HCT116 (cell line): Measurements from ENCODE around the gene EI24. TPM values are rescaled to one million over a fixed set of nuclear protein-coding genes. Genes with fewer than 3 reads are reported as not detected.

Experiments used
- ATAC-seq: fragments of 200-7000 bp; cut with Tn5 transposase; 2 replicates; pipeline ENCODE4 v1.9.1; 2020; ENCODE audit warnings: mild to moderate bottlenecking, moderate library complexity
- BruUV-seq: library from RNA; stranded (reverse); fragments of 400-500 nt; replicated peaks from 2 replicates; lab custom pipeline; 2021; lab: Mats Ljungman, UMichigan
- CTCF ChIA-PET: fragments of 300-600 bp; sonication (Branson Sonifier 250); formaldehyde crosslinking; loops from one replicate; lab custom pipeline; 2021; ENCODE audit warnings: antibody characterized with exemption; lab: Charles Lee
- POLR2A ChIA-PET: fragments of 300-600, 350-600 bp; sonication (Branson Sonifier 250); formaldehyde crosslinking; loops from one replicate; lab custom pipeline; 2021; ENCODE audit warnings: antibody characterized with exemption; lab: Charles Lee
- RAD21 ChIA-PET, 2 experiments: fragments of 300-600 bp; sonication (Branson Sonifier 250); formaldehyde crosslinking; loops; one replicate each; lab custom pipeline; 2023; ENCODE audit warnings: low total read pairs in 2 of 2; ENCODE audit not compliant: uncharacterized antibody in 2 of 2, unreplicated experiment in 2 of 2, low non-redundant PET in 1 of 2; lab: Charles Lee
- DNase-seq: peaks from one replicate; pipeline ENCODE4 v3.0.0-alpha.2; 2010; ENCODE audit warnings: low read depth, low spot score
- H2AFZ ChIP-seq: fragments of 200-600 bp; shearing (Covaris generic), sonication (generic); 2 replicates; pipeline ENCODE4 v1.6.1; 2017; ENCODE audit warnings: low read depth, mixed run types, mixed read lengths, antibody characterized with exemption, low read length; ENCODE audit not compliant: poor library complexity, severe bottlenecking
- H3K27ac ChIP-seq: 2 replicates; pipeline ENCODE4 v1.5.1; 2012; ENCODE audit warnings: low read depth, low read length
- H3K27me3 ChIP-seq: fragments of 200-600 bp; sonication (generic); 2 replicates; pipeline ENCODE4 v1.6.1; 2016; ENCODE audit warnings: mixed run types, low read length, mixed read lengths; ENCODE audit not compliant: insufficient read depth
- H3K36me3 ChIP-seq, 2 experiments: fragments of 200-500 bp in 1 of 2; fragments of 200-600 bp in 1 of 2; sonication (Bioruptor generic) in 1 of 2; sonication (generic) in 1 of 2; 2 replicates each; pipeline versions ENCODE4 v1.5.1 to v1.6.1; 2014 to 2016; ENCODE audit warnings: low read length in 2 of 2, inconsistent platforms in 1 of 2, mixed read lengths in 1 of 2, mixed run types in 1 of 2; ENCODE audit not compliant: insufficient read depth in 2 of 2, control insufficient read depth in 1 of 2
- H3K4me1 ChIP-seq, 2 experiments: fragments of 200-600 bp in 1 of 2; sonication (generic) in 1 of 2; 2 replicates each; pipeline versions ENCODE4 v1.5.1 to v1.6.1; 2012 to 2017; ENCODE audit warnings: low read length in 2 of 2, inconsistent platforms in 1 of 2, mild to moderate bottlenecking in 1 of 2, mixed read lengths in 1 of 2, mixed run types in 1 of 2, moderate library complexity in 1 of 2; ENCODE audit not compliant: insufficient read depth in 2 of 2, control insufficient read depth in 1 of 2
- H3K4me2 ChIP-seq: fragments of 200-600 bp; sonication (generic); 2 replicates; pipeline ENCODE4 v1.6.1; 2017; ENCODE audit warnings: mixed run types, low read length, mixed read lengths
- H3K4me3 ChIP-seq, 2 experiments: fragments of 200-600 bp in 1 of 2; sonication (generic) in 1 of 2; replicated peaks in 1 of 2; 2 replicates each; pipeline ENCODE4 v1.5.1; 2011 to 2016; ENCODE audit warnings: low read length in 2 of 2, control low read depth in 1 of 2, low read depth in 1 of 2, mild to moderate bottlenecking in 1 of 2, mixed read lengths in 1 of 2, mixed run types in 1 of 2
- H3K79me2 ChIP-seq: fragments of 200-600 bp; sonication (generic); 2 replicates; pipeline ENCODE4 v1.6.1; 2017; ENCODE audit warnings: mild to moderate bottlenecking, mixed run types, low read length, moderate library complexity, mixed read lengths; ENCODE audit not compliant: insufficient read depth
- H3K9ac ChIP-seq: fragments of 200-600 bp; sonication (generic); 2 replicates; pipeline ENCODE4 v1.6.1; 2016; ENCODE audit warnings: low read length, mixed read lengths
- H3K9me2 ChIP-seq: fragments of 200-600 bp; sonication (generic), shearing (Covaris generic); 2 replicates; pipeline ENCODE4 v1.6.1; 2017; ENCODE audit warnings: mixed run types, mild to moderate bottlenecking, moderate library complexity; ENCODE audit not compliant: insufficient read depth
- H3K9me3 ChIP-seq, 2 experiments: fragments of 200-500 bp in 1 of 2; fragments of 200-600 bp in 1 of 2; sonication (Bioruptor generic) in 1 of 2; sonication (generic) in 1 of 2; 2 replicates each; pipeline ENCODE4 v1.6.1; 2014 to 2017; ENCODE audit warnings: low read length in 2 of 2, mixed read lengths in 2 of 2, inconsistent platforms in 1 of 2, low read depth in 1 of 2, mild to moderate bottlenecking in 1 of 2, mixed run types in 1 of 2, moderate library complexity in 1 of 2; ENCODE audit not compliant: control insufficient read depth in 1 of 2, insufficient read depth in 1 of 2
- H4K20me1 ChIP-seq: fragments of 200-600 bp; sonication (generic), shearing (Covaris generic); 2 replicates; pipeline ENCODE4 v1.6.1; 2017; ENCODE audit warnings: mixed run types, mild to moderate bottlenecking, moderate library complexity; ENCODE audit not compliant: insufficient read depth
- ATF3 ChIP-seq: IDR thresholded peaks from 2 replicates; pipeline ENCODE4 v1.6.1; 2012
- ELF1 ChIP-seq: IDR thresholded peaks from 2 replicates; pipeline ENCODE4 v1.6.1; 2012; ENCODE audit warnings: low read depth, borderline replicate concordance
- EZH2phosphoT487 ChIP-seq: fragments of 200-600 bp; IDR thresholded peaks from 2 replicates; pipeline ENCODE4 v1.6.1; 2018; ENCODE audit warnings: antibody characterized with exemption, borderline replicate concordance
- FOSL1 ChIP-seq: IDR thresholded peaks from 2 replicates; pipeline ENCODE4 v1.6.1; 2012; ENCODE audit warnings: low read depth
- JUND ChIP-seq: IDR thresholded peaks from 2 replicates; pipeline ENCODE4 v1.6.1; 2012
- MAX ChIP-seq: IDR thresholded peaks from 2 replicates; pipeline ENCODE4 v1.6.1; 2012
- POLR2A ChIP-seq: IDR thresholded peaks from 2 replicates; pipeline ENCODE4 v1.7.0; 2011; ENCODE audit warnings: borderline replicate concordance; ENCODE audit not compliant: insufficient read depth, insufficient read length; ENCODE audit errors: extremely low read depth
- POLR2AphosphoS5 ChIP-seq: IDR thresholded peaks from 2 replicates; pipeline ENCODE4 v1.6.1; 2011; ENCODE audit warnings: mild to moderate bottlenecking, low read depth, low read length, moderate library complexity
- SIN3A ChIP-seq: IDR thresholded peaks from 2 replicates; pipeline ENCODE4 v1.6.1; 2012; ENCODE audit warnings: low read depth
- SP1 ChIP-seq: IDR thresholded peaks from 2 replicates; pipeline ENCODE4 v1.6.1; 2012; ENCODE audit warnings: low read depth
- SRF ChIP-seq: IDR thresholded peaks from 2 replicates; pipeline ENCODE4 v1.6.1; 2012; ENCODE audit warnings: low read depth
- YY1 ChIP-seq: IDR thresholded peaks from 2 replicates; pipeline ENCODE4 v1.6.1; 2011; ENCODE audit warnings: low read length, low read depth, moderate library complexity, mild to moderate bottlenecking; ENCODE audit not compliant: insufficient replicate concordance; ENCODE audit errors: extremely low read depth
- ZBTB33 ChIP-seq: IDR thresholded peaks from 2 replicates; pipeline ENCODE4 v1.6.1; 2011; ENCODE audit warnings: mild to moderate bottlenecking, low read length, moderate library complexity; ENCODE audit not compliant: insufficient replicate concordance; ENCODE audit errors: extremely low read depth
- ZFX ChIP-seq: fragments of 450-650 bp; IDR thresholded peaks from 2 replicates; pipeline ENCODE4 v1.6.1; 2017
- intact Hi-C: fragments of 100-400 bp; cut with micrococcal nuclease; formaldehyde crosslinking; loops from 2 replicates; pipeline ENCODE4 v1.10.0; 2022
- total RNA-seq: library from RNA; stranded (reverse); gene quantifications from one replicate; pipeline ENCODE4 v1.2.1, GENCODE V29; 2021; ENCODE audit not compliant: unreplicated experiment

Gene EI24
- total RNA-seq, 1 experiment from 2014 or later: 130 TPM

GRCh38 chr11:125605417-125605816 is 36.1 kb downstream of the EI24 start:
- intact Hi-C loops: no loop called here
- H3K36me3 ChIP-seq: peaks cover 71 to 80% of the 10 kb centered on the region in 2 experiments
- no peak for TF ChIP-seq ZFX
- no peak for TF ChIP-seq JUND
- no peak for TF ChIP-seq FOSL1
- no peak for TF ChIP-seq ELF1
- TF ChIP-seq POLR2AphosphoS5: no peak
- TF ChIP-seq ATF3: no peak
- TF ChIP-seq ZBTB33: no peak
- no peak for TF ChIP-seq EZH2phosphoT487
- no peak for TF ChIP-seq SP1
- no peak for TF ChIP-seq SIN3A
- TF ChIP-seq POLR2A: no peak
- TF ChIP-seq SRF: no peak
- TF ChIP-seq YY1: no peak
- no peak for TF ChIP-seq MAX
- H3K27me3 ChIP-seq: no peaks in the 10 kb centered on the region
- no peak overlapping the region for H3K27ac ChIP-seq
- H3K4me3 ChIP-seq: no peak overlapping the region
- no peaks in the 10 kb centered on the region for H3K4me1 ChIP-seq
- peaks cover 11% of the 10 kb centered on the region; the same call in 1 of the 2 replicates for H3K79me2 ChIP-seq
- ChIA-PET RAD21 (no interaction called here), POLR2A (no interaction called here), CTCF (no interaction called here)
- no peak for ATAC-seq
- no peaks in the 10 kb centered on the region for H4K20me1 ChIP-seq
- H3K9me2 ChIP-seq: no peaks in the 10 kb centered on the region
- DNase-seq: no peak
- no peak overlapping the region for H3K4me2 ChIP-seq
- no peak overlapping the region for H3K9ac ChIP-seq
- no peaks in the 10 kb centered on the region for H3K9me3 ChIP-seq
- no peak overlapping the region for H2AFZ ChIP-seq
- no TSS peak for BruUV-seq
